Measurements from ENCODE around the gene TUBGCP6. TPM values are rescaled to one million over a fixed set of nuclear protein-coding genes. Genes with fewer than 3 reads are reported as not detected.

TUBGCP6 gene
- total and polyA plus RNA-seq, 2 donors from 2014 or later, result 19.2 to 52.0 TPM

GRCh38 chr22:50246242-50247175 lies 1.7 kb upstream of the TUBGCP6 start:
- H3K4me1 ChIP-seq (ENCODE audit: control insufficient read depth in 2 of 3, insufficient read depth in 2 of 3, low read depth in 1 of 3, low read length in 3 of 3), result peaks cover 4 to 43% (median 14%) of the 10 kb centered on the region in 3 donors
- H3K27me3 ChIP-seq (ENCODE audit: control insufficient read depth, insufficient read depth, low read length), result no peaks in the 10 kb centered on the region
- FAIRE-seq, result no peak
- no peak overlapping the region for H3K27ac ChIP-seq (ENCODE audit: low read depth in 2 of 2, low read length in 2 of 2)
- H3K4me3 ChIP-seq (ENCODE audit: low read length in 3 of 3), result no peak overlapping the region
- peak; percentile 1 for TF ChIP-seq CTCF (IDR thresholded peaks at IDR 0.05; ENCODE audit: borderline replicate concordance, extremely low read depth, insufficient read depth)
- intact Hi-C loops (cut with DNase I), result no loop called here
- DNase-seq, result peak in 1 of 5 donors; percentile 53
- H3K9ac ChIP-seq (ENCODE audit: low read length in 3 of 3), result no peak overlapping the region
- H3K36me3 ChIP-seq (ENCODE audit: control insufficient read depth in 2 of 3, insufficient read depth in 3 of 3, low read length in 3 of 3), result peaks cover 0 to 10% (median 0%) of the 10 kb centered on the region in 3 donors
- no peaks in the 10 kb centered on the region for H3K9me3 ChIP-seq (ENCODE audit: control insufficient read depth in 2 of 3, insufficient read depth in 1 of 3, low read length in 3 of 3)

GRCh38 chr22:50245214-50246072 lies 620 bp upstream of the TUBGCP6 start:
- Histone ChIP-seq H3K36me3 (ENCODE audit: control insufficient read depth in 2 of 3, insufficient read depth in 3 of 3, low read length in 3 of 3) (peaks cover 0 to 11% (median 0%) of the 10 kb centered on the region in 3 donors), H3K4me3 (ENCODE audit: low read length in 3 of 3) (peak overlapping the region; percentile 75 to 93 (median 89)), H3K4me1 (ENCODE audit: control insufficient read depth in 2 of 3, insufficient read depth in 2 of 3, low read depth in 1 of 3, low read length in 3 of 3) (peaks cover 4 to 44% (median 16%) of the 10 kb centered on the region in 3 donors), H3K27ac (ENCODE audit: low read depth in 2 of 2, low read length in 2 of 2) (peak overlapping the region; percentile 83 to 90), H3K9me3 (ENCODE audit: control insufficient read depth in 2 of 3, insufficient read depth in 1 of 3, low read length in 3 of 3) (no peaks in the 10 kb centered on the region), H3K9ac (ENCODE audit: low read length in 3 of 3) (peak overlapping the region; percentile 55 to 93 (median 85)), H3K27me3 (ENCODE audit: control insufficient read depth, insufficient read depth, low read length) (no peaks in the 10 kb centered on the region)
- no peak for FAIRE-seq
- intact Hi-C loops (cut with DNase I), result no loop called here
- no peak for TF ChIP-seq CTCF (IDR thresholded peaks at IDR 0.05; ENCODE audit: borderline replicate concordance, extremely low read depth, insufficient read depth)
- peak in 1 of 5 donors; percentile 71 for DNase-seq

DNA sequence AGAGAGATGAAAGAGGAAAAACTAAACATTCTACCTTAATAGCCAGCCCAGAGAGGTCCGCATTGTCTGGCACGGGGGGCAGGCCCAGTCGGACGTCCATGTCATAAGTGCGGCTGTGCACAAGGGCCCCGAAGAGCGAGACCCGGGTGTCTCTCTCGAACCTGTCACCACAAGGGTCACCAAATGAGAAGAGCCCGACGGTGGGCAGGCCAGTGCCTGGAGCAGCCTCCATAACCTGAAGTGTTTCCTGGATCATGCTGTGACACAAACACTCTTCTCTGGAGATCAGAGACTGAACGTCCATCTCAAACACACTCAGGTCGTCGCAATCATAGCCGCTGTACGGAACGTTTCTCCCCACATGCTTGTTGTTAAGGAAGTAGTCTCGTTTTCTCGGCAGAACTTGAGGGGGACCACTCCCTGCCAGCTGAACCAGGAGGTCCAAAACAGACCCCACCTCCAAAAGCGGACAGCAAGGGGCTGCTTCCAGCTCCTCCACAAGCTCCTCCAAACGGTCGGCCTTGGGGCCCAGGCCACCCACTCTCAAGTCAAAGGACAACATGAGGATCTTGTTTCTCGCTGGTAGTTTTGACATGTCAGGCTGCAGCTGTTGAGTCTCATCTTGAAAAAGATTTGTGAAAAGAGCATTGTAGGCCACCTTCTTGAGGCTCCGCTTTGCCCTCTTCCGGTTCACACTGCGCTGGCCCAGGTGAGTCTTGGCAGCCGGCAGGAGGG lies 971 bp downstream of the TUBGCP6 start:
- Histone ChIP-seq H3K27me3 (ENCODE audit: control insufficient read depth, insufficient read depth, low read length) (no peaks in the 10 kb centered on the region), H3K9ac (ENCODE audit: low read length in 3 of 3) (peak overlapping the region; percentile 72 to 81 (median 79)), H3K4me1 (ENCODE audit: control insufficient read depth in 2 of 3, insufficient read depth in 2 of 3, low read depth in 1 of 3, low read length in 3 of 3) (peaks cover 4 to 35% (median 11%) of the 10 kb centered on the region in 3 donors), H3K4me3 (ENCODE audit: low read length in 3 of 3) (peak overlapping the region; percentile 75 to 93 (median 89)), H3K9me3 (ENCODE audit: control insufficient read depth in 2 of 3, insufficient read depth in 1 of 3, low read length in 3 of 3) (no peaks in the 10 kb centered on the region), H3K27ac (ENCODE audit: low read depth in 2 of 2, low read length in 2 of 2) (peak overlapping the region in 1 of 2 donors; percentile 83), H3K36me3 (ENCODE audit: control insufficient read depth in 2 of 3, insufficient read depth in 3 of 3, low read length in 3 of 3) (peaks cover 0 to 20% (median 0%) of the 10 kb centered on the region in 3 donors)
- no peak for TF ChIP-seq CTCF (IDR thresholded peaks at IDR 0.05; ENCODE audit: borderline replicate concordance, extremely low read depth, insufficient read depth)
- no peak for FAIRE-seq
- intact Hi-C loops (cut with DNase I), result no loop called here
- DNase-seq, result peak in 1 of 5 donors; percentile 52
